Measurements from ENCODE around the gene NHSL2.

NHSL2 gene

DNA sequence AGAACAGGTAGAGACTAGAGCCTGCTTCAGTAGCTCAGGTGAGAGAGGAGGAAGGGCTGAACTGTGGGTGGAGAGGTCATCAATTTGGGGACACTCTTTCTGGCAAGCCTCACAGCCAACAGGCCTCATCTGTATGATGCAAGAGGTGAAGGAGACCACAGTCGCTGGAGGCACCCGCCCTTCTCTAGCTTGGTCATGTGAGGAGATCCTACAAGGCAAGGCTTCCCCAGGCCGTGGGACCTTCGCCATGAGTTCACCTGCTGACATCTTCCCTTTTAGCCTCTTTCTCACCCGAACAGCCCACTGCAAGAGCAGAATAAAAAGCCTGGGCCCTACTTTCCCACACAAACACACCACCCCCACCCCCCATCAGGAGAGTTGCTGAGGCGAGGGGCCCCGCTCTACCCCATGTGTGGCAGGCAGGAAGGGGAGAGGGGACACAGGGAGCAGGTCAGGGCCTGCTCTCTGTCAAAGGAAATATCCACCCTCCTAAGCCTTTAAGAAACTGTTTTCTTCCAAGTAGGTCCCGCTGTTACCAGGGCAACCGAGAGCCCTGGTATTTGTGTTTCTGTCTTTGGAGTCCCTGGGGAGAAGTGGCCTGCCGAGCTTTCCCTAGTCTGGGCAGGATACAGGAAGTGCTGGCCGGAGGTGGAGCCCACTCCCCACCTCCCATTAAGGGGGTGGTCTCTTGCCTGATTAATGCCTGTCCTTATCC lies 213.0 kb downstream of the NHSL2 start:
- H3K27ac ChIP-seq, result no peak overlapping the region
- DNase-seq (ENCODE audit: low read depth, low spot score), result no peak

DNA sequence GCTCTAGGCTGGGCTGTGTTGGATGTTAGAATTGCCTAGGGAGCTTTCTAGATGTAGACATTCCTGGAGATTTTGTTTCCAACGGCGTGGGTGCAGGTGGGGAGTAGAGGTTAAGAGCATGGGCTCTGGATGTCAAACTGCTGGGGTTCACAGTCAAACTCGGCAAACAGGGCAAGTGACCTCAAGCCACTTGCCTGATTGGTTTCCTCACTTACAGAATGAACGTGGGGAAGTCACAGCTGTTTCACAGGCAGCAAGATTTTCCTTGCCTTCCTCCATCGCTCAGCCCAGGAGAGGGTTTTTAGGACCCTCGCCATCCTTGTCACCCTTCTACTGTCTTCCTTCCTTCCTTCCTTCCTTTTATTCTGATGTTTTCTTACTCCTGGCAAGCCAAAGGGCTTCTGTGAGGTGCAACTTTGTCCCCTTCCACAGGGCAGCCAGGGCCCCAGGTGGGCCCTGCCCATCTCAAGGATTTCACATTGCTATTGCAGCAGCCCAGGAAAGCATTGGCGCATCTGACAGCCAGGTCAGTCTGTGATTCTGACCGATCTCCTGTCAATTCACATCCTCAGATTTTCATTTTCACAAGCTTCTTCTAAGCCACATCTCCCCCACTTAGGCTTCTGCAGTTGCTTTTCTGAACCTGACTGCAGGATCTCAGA lies 214.0 kb downstream of the NHSL2 start:
- no peak overlapping the region for H3K27ac ChIP-seq

DNA sequence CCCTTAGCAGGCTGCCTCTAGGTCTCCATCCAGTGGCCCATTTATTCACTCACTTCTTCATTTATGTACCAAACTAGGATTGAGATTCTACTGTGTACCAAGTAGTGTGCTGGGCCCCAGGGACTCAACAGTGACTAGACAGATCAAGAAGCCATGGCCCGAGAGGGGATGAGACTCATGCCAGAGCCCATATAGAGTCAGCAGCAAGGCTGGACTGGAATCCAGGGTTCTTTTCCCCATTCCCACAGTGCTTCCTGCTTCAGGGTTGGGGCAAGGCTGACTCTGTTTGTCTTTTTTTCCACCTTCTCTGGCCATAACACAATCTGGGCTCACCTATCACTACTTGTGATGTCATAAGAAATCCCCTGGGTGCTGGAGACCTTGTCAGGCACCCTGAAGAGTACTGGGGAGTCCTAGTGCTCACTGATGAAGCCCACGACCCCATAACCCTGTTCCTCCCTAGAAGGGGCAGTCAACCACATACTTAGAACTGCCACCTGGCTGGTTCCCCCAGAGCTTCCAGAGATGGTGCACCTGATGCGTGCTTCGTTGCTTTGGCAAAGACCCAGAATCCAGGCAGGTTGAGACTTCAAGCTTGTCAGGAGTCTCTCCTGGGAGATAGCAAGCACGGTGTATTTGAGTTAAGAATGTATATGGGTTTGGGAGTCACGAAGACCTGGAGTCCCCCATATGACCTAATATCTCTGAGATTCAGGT lies 214.8 kb downstream of the NHSL2 start:
- no peak for DNase-seq (ENCODE audit: low read depth, low spot score)
- no peak overlapping the region for H3K27ac ChIP-seq

More for the DNA sequence above, 214.0 kb downstream of the NHSL2 start:
- no peak for DNase-seq (ENCODE audit: low read depth, low spot score)

DNA sequence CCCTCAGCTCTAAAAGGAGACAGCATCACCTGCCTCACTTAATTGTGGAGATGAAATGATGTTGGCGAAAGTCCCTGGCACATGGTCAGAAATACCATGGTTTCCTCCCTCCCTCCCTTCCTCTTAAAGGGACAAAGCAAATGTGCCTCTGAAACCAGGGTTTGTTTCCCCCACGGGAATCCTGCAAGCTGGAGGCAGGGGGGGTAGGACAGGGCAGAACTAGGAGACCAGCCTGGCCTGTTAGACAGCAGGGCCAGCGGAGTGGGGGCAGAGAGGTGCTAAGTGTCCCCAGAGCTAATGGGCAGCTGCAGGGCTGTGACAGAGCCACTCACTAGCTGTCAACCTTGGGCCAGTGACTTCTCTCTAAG lies 215.4 kb downstream of the NHSL2 start:
- no peak overlapping the region for H3K27ac ChIP-seq
- DNase-seq (ENCODE audit: low read depth, low spot score), result no peak

DNA sequence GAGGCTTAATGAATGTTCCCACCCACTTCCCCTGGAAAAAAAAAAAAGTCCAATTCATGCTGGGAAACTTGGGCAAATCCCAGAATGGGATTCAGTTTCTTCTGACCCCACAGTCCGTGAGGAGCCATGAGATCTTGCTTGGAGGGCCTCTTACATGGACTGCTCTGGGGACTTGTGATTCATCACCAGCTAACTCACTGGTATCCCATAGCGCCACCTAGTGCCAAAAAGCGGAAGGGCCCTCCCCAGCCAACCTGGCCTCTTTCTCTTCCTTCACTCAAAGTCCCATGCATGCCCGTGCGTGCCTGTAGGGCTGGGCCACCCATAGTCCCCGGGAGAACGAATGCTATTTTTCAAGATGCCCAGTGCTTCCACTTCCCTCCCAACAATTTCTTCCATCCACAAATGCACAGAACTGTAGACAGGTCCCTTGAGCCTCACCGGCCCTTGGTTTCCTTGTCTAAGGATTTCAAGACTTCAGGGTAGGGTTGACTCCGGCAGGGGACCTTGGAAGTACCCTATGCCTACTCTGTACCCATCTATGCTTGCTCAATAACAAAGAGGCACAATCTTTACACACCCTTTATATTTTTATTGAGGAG lies 216.0 kb downstream of the NHSL2 start:
- DNase-seq (ENCODE audit: low read depth, low spot score), result peak; percentile 8
- H3K27ac ChIP-seq, result no peak overlapping the region

DNA sequence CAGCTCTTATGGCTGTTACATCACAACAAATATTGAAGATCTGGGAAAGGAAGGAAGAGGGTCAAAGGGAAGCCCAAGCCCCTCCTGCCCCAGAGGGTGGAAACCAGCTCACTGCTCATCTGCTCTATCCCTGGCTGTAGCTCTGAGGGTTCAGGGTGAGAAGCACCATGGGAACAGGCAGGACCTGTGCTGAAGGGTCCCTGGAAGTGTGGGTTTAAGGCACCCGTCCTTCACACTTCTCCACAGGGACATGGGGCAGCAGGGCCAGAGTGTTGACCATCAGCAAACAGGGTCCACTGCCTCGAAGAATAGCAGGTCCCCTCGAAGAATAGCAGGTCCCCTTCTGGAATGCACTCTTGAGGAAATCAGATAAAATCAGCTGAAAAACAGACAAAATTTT lies 216.7 kb downstream of the NHSL2 start:
- no peak for DNase-seq (ENCODE audit: low read depth, low spot score)
- H3K27ac ChIP-seq, result no peak overlapping the region

DNA sequence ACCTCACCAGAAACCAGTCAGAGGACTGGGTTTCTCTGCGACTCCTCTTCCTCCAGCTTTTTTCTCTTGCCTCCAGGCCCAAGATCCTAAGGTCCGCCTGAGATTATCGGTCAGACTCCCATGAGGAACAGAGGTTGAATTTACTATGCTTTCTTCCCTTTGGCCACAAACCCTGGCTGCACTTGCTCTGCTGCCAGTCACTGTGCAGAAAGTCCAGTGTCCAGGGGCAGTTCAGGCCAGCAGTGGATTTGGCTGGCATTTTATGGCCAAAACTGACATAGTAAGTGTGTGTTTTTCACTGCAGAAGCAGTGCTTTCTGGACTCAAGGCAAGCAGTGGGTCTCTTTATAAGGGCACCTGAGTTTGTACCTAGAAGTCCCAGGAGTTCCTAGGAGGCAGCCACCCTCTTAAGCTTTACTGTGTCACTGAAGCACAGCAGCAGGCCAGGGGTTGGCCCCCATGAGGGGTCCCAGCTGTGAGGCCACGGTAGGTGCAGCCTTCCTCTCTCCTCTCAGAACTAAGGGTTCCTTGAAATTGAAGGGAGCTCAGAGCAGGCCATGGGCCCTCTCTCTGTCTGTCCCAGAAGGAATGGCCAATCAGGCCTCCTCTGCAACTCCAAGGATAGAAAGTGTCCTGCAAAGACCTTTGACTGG lies 217.7 kb downstream of the NHSL2 start:
- H3K27ac ChIP-seq, result no peak overlapping the region

DNA sequence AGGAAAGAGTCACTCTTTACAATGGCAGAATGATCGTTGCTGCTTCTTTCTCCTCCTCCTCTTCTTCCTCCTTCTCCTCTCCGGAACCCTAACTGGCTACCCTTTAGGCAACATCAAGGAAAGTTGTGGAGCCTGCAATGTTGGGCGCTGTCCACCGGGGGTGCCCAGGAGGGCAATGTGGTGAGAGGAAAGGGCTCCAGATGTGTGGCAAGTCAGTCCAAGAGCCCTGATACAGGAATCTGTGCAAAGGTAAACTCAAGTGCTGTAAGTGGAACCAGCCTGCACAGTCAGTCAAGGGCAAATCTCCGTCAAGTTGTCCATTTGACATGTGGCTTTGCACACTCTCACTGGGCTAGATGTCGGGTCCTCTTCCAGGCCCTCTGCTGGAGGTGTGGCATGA lies 218.2 kb downstream of the NHSL2 start:
- no peak overlapping the region for H3K27ac ChIP-seq
- no peak for DNase-seq (ENCODE audit: low read depth, low spot score)

More for the DNA sequence above, 217.7 kb downstream of the NHSL2 start:
- DNase-seq (ENCODE audit: low read depth, low spot score), result no peak

DNA sequence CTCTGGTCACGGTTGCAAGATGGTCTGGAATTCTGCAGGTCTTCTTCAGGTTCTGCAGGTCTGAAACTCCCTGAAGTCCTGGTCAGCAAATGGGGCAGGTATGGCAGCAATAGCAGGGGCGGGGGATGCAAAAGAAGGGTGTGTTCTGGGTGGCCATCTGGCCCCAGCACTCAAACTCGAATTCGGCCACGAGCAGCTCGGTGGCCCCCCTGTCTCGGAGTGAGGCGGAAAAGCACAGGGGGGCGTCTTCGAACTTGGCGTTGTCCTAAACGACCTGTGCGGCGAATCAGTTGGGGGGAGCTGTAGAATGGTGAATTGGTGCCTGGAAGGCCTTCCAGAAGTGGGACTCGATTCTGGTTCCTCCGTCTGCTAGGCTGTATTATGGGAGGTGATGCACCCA lies 219.0 kb downstream of the NHSL2 start:
- no peak for DNase-seq (ENCODE audit: low read depth, low spot score)
- H3K27ac ChIP-seq, result no peak overlapping the region

DNA sequence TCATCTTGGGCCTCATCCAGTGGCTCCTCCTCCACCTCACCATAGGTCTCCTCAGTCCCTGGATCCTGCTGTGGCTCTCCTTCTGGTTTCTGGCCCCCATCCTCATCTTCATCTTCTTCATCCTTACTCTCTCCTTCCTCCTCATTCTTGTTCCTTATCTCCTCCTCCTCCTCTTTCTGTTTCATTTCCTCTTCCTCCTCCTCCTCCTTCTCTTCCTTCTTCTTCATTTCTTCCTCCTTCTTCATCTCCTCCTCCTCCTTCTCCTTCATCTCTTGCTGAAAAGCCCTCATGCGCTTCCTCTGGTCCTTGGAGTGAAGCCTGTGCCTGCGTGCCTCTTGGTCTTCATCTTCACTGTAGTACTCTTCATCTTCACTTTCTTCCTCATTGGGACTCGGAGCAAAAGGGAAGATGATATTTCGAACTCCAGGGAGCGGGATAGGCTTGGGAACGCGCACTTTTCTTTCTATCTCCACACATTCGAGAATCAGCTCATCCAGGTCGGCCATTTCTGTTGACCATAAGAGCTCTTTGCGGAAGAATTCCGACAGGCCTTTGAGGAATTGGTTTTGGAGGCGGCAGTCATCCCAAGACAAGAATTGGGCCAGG lies 219.6 kb downstream of the NHSL2 start:
- no peak overlapping the region for H3K27ac ChIP-seq
- no peak for DNase-seq (ENCODE audit: low read depth, low spot score)

DNA sequence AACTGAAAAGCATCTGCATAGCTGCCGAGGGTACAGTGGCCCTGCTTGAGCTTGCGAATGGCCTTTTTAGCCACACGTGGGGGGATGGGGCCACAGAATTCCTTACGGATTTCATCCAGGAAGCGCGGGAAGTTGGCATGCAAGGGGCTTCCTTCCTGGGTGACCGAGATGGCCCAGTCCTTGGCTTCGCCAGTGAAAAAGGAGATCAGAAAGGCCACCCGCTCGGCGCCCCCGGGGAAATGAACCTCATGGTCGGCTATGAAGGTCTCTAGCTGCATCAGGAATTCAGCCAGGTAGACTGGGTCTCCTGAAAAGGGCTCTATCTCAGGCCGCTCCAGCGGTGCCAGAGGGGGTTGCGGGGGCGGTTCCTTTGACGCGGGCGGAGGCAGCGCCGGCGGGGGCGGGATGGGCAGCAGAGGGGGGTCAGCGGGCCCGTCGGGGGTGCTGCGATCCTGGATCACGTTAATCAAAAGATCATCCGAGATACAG lies 220.2 kb downstream of the NHSL2 start:
- DNase-seq (ENCODE audit: low read depth, low spot score), result no peak
- H3K27ac ChIP-seq, result no peak overlapping the region

DNA sequence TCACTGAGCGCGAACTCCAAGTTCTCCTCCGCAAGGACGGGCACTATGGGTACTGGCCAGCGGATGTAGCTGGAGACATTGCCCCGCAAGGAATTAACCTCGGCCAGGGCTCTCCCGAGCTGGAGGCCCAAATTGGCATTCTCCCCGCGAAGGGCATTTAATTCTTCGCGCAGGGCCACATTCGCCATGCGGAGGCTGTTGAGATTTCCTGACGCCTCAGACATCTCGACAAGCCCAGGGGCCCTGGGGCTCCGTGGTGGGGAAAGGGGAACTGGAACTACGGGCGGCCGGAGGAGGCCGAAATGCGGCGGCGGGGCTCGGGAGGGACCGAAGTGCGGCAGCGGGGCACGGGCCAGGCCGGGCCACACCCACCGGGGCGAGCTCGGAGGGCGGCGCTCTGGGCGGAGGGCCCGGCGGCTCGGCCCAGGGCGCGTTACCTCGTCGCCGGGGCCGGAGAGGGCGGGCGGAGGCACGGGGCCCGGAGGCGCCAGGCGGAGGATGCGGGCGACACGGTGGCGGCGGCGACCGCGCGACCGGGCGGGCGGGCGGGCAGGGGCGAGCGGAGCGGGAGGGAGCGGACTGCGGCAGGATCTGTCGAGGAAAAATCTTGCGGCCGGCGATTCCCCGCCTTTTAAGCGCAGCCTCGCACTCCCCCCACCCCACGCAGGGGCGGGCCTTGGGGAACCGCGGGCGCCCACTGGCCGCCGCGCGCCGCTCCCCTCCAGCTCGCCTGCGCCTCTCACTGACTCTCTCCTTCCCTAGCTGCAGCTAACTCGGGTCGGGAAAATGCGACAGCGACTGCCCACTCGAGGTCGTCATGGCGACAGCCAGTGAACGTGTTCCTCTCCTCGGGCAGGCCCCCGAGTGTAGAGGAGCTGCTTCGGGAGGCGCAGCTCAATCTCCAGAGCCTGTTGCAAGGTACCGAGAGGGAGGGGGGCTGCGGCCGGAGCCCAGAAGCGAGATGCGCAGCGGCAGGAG lies 221.0 kb downstream of the NHSL2 start, which contains the start of gene RTL5:
Gene RTL5 (minus strand): TSS at position 599 of the 978 bp plus-strand sequence.
- DNase-seq (ENCODE audit: low read depth, low spot score), result no peak
- H3K27ac ChIP-seq, result no peak within 1 kb of the TSS

DNA sequence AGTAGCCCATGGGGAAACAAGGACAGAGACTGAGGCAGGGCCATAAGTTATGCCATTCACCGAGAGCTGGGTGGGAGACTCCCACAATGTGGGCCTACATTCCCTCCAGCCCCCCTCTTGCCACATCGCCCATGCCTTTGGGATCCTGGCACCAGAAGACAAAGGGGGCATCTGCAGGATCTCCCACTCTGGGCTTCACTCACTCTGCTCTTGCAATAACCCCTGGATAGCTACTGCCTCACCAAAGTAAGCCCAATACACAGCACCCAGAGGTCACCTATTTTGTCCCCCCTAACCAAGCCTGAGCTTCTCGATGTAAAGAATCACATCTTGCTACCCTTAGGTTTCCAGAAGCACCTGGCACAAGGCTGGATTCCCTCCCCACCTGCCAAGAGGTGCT lies 221.8 kb downstream of the NHSL2 start:
- no peak for DNase-seq (ENCODE audit: low read depth, low spot score)
- no peak overlapping the region for H3K27ac ChIP-seq

DNA sequence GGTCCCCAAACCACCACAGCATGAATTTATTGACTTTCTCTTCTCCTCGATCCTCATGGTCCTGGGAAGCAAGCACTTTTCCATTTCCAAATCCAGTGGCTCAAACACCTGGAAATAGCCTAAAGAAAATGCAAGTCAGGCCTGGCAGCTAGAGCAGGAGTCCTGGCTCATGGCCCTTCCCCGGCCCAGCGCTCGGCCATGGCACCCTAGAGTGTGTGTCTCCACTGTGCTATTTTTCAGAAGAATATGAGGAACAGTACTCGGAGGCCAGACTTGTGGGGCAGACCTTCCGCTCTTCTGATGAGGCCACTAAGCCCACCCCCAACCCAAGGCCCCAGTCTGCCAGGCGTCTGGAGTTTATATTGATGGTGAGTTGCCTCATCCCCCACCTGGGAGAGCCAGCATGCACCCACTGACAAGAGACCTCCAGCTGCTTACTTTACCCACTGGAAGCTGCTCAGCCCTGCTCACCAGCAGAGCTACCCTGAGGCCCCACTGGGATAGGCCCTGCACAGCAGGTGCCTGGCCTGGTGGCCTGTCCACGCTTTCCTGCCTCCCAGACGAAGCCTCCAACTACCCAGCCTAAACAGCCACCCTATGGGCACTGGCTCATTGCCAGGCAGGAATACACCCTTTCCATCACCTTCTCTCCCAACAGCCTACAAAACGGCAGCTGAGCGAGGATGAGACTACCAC lies 223.4 kb downstream of the NHSL2 start:
- no peak for DNase-seq (ENCODE audit: low read depth, low spot score)
- H3K27ac ChIP-seq, result no peak overlapping the region

DNA sequence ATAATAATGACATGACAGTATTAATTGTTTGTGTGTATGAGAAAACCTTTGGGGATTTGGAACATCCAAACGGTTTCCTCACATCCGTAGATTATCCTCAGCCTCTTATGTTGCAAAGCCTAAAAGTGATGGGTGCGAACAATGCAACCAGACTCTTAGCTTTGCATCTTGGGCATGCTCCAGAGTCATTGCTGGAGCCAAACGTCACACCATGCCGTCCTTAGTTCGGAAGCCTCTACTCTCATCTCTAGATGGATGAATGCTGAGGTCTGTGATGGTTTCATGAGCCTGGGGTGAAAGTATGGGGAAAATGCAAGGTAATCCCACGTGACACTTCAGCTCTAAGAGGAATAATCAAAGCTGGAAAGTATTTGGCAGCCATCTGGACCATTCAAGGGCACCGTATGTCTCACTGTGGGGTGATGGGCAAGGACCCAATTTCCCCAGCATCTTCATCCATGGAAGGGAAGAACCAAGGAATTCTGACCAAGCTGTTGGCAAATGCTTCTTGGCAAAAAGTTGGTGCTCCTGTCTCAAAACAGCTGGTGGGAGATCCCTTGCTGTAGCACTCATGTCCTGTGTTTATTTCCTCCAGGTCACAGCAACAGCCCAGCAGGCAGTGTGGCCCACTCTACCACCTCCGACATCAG lies 227.3 kb downstream of the NHSL2 start:
- no peak for DNase-seq (ENCODE audit: low read depth, low spot score)
- no peak overlapping the region for H3K27ac ChIP-seq

DNA sequence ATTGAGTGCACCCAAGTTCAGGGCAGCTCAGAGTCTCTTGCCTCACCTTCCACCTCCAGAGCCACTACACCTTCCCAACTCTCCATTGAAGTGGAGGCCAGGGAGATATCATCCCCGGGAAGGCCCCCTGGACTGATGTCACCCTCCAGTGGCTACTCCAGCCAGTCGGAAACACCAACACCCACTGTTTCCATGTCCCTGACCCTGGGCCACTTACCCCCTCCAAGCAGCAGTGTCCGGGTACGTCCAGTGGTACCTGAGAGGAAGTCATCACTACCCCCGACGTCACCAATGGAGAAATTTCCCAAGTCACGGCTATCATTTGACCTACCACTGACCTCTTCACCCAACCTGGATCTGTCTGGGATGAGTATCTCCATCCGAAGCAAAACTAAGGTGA lies 228.9 kb downstream of the NHSL2 start:
- H3K27ac ChIP-seq, result no peak overlapping the region
- no peak for DNase-seq (ENCODE audit: low read depth, low spot score)

DNA sequence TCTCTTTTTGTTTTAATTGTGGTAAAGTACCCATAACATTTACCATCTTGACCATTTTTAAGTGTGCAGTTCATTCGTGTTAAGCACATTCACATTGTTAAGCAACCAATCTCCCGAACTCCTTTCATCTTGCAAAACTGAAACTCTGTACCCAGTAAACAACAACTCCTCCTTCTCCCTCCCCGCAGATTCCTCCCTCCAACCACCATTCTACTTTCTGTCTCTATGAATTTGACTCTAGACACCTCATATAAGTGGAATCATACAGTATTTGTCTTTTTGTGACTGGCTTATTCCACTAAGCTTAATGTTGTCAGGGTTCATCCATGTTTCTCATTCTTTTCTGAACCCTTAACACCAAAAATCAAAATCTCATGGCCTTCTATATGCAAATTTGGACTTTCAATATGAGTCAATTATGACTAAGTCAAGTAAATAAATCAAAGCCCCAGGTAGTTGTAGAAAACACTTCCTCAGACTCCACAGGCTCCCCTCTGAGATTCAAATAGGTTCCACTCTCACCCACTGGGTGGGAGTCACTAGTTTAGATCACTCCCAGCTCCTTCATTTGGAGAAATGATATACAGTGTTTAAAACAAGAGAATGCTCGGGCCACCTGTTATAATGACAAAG lies 230.8 kb downstream of the NHSL2 start:
- no peak overlapping the region for H3K27ac ChIP-seq
- DNase-seq (ENCODE audit: low read depth, low spot score), result no peak
